GM06990 (cell line): Measurements from ENCODE around the gene CNTN1.

Experiments
- DNase-seq: peaks from one replicate; pipeline ENCODE4 v3.0.0-alpha.2; 2011; ENCODE audit not compliant: insufficient read length; ENCODE audit errors: extremely low read depth
- H3K27me3 ChIP-seq: replicated peaks from 2 replicates; pipeline ENCODE4 v1.6.0; 2011; ENCODE audit warnings: low read length; ENCODE audit not compliant: control insufficient read depth, insufficient read depth
- H3K36me3 ChIP-seq: 2 replicates; pipeline ENCODE4 v1.5.1; 2011; ENCODE audit warnings: low read length; ENCODE audit not compliant: control insufficient read depth, insufficient read depth
- H3K4me3 ChIP-seq: replicated peaks from 2 replicates; pipeline ENCODE4 v1.5.1; 2011; ENCODE audit warnings: low read depth, mild to moderate bottlenecking, control low read depth, low read length
- TF ChIP-seq, protein P1 (sequence below): IDR thresholded peaks from 2 replicates; pipeline ENCODE4 v1.5.1; 2011; ENCODE audit warnings: low read length, control low read depth, mild to moderate bottlenecking, inconsistent platforms; ENCODE audit not compliant: insufficient read depth, poor library complexity, severe bottlenecking

Gene CNTN1

GRCh38 chr12:40770781-40771180 lies 78.5 kb downstream of the CNTN1 start:
- TF ChIP-seq, protein P1, sequence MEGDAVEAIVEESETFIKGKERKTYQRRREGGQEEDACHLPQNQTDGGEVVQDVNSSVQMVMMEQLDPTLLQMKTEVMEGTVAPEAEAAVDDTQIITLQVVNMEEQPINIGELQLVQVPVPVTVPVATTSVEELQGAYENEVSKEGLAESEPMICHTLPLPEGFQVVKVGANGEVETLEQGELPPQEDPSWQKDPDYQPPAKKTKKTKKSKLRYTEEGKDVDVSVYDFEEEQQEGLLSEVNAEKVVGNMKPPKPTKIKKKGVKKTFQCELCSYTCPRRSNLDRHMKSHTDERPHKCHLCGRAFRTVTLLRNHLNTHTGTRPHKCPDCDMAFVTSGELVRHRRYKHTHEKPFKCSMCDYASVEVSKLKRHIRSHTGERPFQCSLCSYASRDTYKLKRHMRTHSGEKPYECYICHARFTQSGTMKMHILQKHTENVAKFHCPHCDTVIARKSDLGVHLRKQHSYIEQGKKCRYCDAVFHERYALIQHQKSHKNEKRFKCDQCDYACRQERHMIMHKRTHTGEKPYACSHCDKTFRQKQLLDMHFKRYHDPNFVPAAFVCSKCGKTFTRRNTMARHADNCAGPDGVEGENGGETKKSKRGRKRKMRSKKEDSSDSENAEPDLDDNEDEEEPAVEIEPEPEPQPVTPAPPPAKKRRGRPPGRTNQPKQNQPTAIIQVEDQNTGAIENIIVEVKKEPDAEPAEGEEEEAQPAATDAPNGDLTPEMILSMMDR = no peak
- no peak overlapping the region for H3K4me3 ChIP-seq
- DNase-seq = no peak

DNA sequence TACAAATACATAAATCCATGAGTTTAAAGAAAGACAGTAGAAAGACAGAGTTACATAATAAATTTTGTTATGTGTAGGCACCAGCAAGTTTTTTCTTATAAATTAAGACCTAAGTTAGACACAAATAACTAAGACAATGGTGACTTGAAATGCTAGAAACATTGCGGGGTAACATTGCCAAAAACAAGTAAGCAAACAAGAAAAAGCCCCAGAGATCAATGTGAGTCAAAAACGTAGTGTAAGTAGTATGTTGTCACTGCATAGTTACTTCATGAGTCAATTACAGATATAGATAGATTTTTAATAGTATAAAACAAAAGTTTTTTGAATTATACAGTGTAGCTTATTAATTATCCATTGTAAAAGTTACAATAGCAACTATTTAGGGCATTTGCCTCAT lies 83.4 kb downstream of the CNTN1 start:
- DNase-seq = no peak
- TF ChIP-seq, protein P1 = no peak
- H3K36me3 ChIP-seq = no peaks in the 10 kb centered on the region
- no peaks in the 10 kb centered on the region for H3K27me3 ChIP-seq
- no peak overlapping the region for H3K4me3 ChIP-seq

More at GRCh38 chr12:40770781-40771180, 78.5 kb downstream of the CNTN1 start:
- H3K27me3 ChIP-seq = no peaks in the 10 kb centered on the region
- no peaks in the 10 kb centered on the region for H3K36me3 ChIP-seq

GRCh38 chr12:40784102-40784501 lies 91.9 kb downstream of the CNTN1 start:
- Histone ChIP-seq H3K4me3 (no peak overlapping the region), H3K27me3 (no peaks in the 10 kb centered on the region), H3K36me3 (no peaks in the 10 kb centered on the region)
- TF ChIP-seq, protein P1 = no peak
- no peak for DNase-seq

DNA sequence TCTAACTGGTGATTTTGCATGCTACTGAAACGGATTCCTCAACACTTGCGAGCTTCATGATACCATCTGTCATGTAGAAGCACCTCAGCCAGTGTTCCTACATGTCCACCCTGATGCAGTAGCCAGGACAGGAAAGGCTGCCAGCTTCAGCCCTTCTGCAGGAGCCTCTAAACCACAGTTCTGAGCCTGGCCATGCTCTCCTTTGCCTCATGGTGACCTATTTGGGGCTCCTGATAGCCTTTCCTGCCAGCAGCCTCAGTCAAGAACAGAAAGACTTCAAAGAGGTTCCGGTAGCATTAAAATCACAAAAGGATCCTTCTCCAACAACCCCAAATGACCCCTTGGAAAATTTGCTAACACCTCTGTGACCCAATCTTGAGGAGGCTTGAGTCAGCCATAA lies 96.0 kb downstream of the CNTN1 start:
- H3K4me3 ChIP-seq = no peak overlapping the region
- TF ChIP-seq, protein P1 = no peak
- no peaks in the 10 kb centered on the region for H3K36me3 ChIP-seq
- DNase-seq = no peak
- no peaks in the 10 kb centered on the region for H3K27me3 ChIP-seq

DNA sequence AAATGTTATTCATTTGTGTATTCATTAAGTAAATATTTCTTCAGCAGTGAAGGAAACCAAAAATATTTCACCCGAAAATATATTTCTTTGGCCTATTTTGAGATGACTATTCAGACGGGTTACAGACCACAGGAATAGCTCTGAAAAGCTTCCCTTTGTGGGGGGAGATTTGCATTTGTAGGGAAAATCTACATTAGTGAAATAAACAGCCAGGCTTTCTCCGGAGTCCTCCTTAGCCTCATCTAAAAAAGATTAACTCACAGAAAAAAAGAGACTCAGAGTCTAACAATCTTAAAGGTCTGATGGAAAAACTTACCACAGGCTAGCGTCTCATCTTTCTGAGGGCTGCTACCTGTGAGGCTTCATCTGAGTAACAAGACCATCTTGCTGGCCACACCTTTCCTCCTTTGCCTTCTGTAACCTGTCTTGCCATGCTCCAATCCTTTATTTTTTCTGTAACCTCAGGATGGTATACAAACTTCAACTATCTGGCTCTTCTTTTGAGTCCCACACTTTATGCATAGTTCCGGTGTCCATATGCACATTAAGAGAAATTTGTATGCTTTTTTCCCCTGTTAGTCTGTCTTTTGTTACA lies 100.7 kb downstream of the CNTN1 start:
- H3K4me3 ChIP-seq = no peak overlapping the region
- H3K36me3 ChIP-seq = no peaks in the 10 kb centered on the region
- no peaks in the 10 kb centered on the region for H3K27me3 ChIP-seq
- no peak for DNase-seq
- TF ChIP-seq, protein P1 = no peak

GRCh38 chr12:40793471-40793870 lies 101.2 kb downstream of the CNTN1 start:
- no peaks in the 10 kb centered on the region for H3K36me3 ChIP-seq
- no peaks in the 10 kb centered on the region for H3K27me3 ChIP-seq
- H3K4me3 ChIP-seq = no peak overlapping the region
- TF ChIP-seq, protein P1 = no peak
- no peak for DNase-seq
